ENCODE results near the gene PLEKHA5. TPM values are rescaled to one million over a fixed set of nuclear protein-coding genes. Genes with fewer than 3 reads are reported as not detected.

The PLEKHA5 gene
- polyA plus RNA-seq, 3 donors: 0.35 to 0.79 (median 0.41) TPM

- intact Hi-C loops (cut with micrococcal nuclease): no loop called here
- H3K4me2 ChIP-seq (replicated peaks; ENCODE audit: extremely low read depth, low read length, poor library complexity, severe bottlenecking): no peak overlapping the region
- H3K4me3 Mint-ChIP-seq: no peak overlapping the region
- H3K79me2 ChIP-seq (ENCODE audit: insufficient read depth, low read length): no peaks in the 10 kb centered on the region
- H3K27me3 ChIP-seq (ENCODE audit: control insufficient read depth in 2 of 2, insufficient read depth in 2 of 2, low read length in 2 of 2): no peaks in the 10 kb centered on the region
- peaks cover 0 to 6% (median 0%) of the 10 kb centered on the region in 3 donors for H3K27me3 Mint-ChIP-seq (ENCODE audit: low read depth in 3 of 3)
- no peaks in the 10 kb centered on the region for H3K4me1 ChIP-seq (ENCODE audit: control insufficient read depth in 1 of 2, insufficient read depth in 2 of 2, low read length in 2 of 2)
- no peaks in the 10 kb centered on the region for H3K36me3 Mint-ChIP-seq
- no peaks in the 10 kb centered on the region for H3K4me1 Mint-ChIP-seq
- peaks cover 0 to 17% (median 3%) of the 10 kb centered on the region in 7 donors for H3K9me3 Mint-ChIP-seq
- H3K27ac Mint-ChIP-seq: peak overlapping the region in 2 of 7 donors; percentile 3 to 18
- H3K36me3 ChIP-seq (replicated peaks in 1 of 2; ENCODE audit: control insufficient read depth in 1 of 2, insufficient read depth in 2 of 2, low read length in 2 of 2): no peaks in the 10 kb centered on the region
- no peak for TF ChIP-seq CTCF (IDR thresholded peaks at IDR 0.05)
- H3K27ac ChIP-seq (ENCODE audit: low read depth in 1 of 2, low read length in 2 of 2): no peak overlapping the region
- no peaks in the 10 kb centered on the region for H4K20me1 ChIP-seq (ENCODE audit: insufficient read depth, low read length)
- no peak overlapping the region for H2AFZ ChIP-seq (ENCODE audit: insufficient read depth, low read depth, low read length, poor library complexity, severe bottlenecking)
- H3K9ac ChIP-seq (ENCODE audit: insufficient read depth, low read length, poor library complexity, severe bottlenecking): no peak overlapping the region
- WGBS (ENCODE audit: insufficient coverage): no CpG with 5 or more reads among the region's 6 CpGs
- H3K4me3 ChIP-seq (replicated peaks in 1 of 3; ENCODE audit: low read depth in 2 of 3, low read length in 3 of 3): no peak overlapping the region
- DNase-seq: no peak
- no peaks in the 10 kb centered on the region for H3K9me3 ChIP-seq (replicated peaks in 1 of 2; ENCODE audit: control insufficient read depth in 1 of 2, insufficient read depth in 1 of 2, low read length in 2 of 2)
Measured at GRCh38 chr12:19421503-19422282, 292.2 kb downstream of the PLEKHA5 start.

GRCh38 chr12:19423166-19423930 is 293.8 kb downstream of the PLEKHA5 start:
- no peaks in the 10 kb centered on the region for H3K4me1 ChIP-seq (ENCODE audit: control insufficient read depth in 1 of 2, insufficient read depth in 2 of 2, low read length in 2 of 2)
- peaks cover 0 to 3% (median 0%) of the 10 kb centered on the region in 3 donors for H3K27me3 Mint-ChIP-seq (ENCODE audit: low read depth in 3 of 3)
- no peaks in the 10 kb centered on the region for H3K79me2 ChIP-seq (ENCODE audit: insufficient read depth, low read length)
- no peaks in the 10 kb centered on the region for H4K20me1 ChIP-seq (ENCODE audit: insufficient read depth, low read length)
- no peak overlapping the region for H2AFZ ChIP-seq (ENCODE audit: insufficient read depth, low read depth, low read length, poor library complexity, severe bottlenecking)
- H3K9me3 ChIP-seq (replicated peaks in 1 of 2; ENCODE audit: control insufficient read depth in 1 of 2, insufficient read depth in 1 of 2, low read length in 2 of 2): no peaks in the 10 kb centered on the region
- H3K27ac Mint-ChIP-seq: no peak overlapping the region
- H3K9me3 Mint-ChIP-seq: peaks cover 0 to 10% (median 3%) of the 10 kb centered on the region in 7 donors
- H3K4me3 Mint-ChIP-seq: no peak overlapping the region
- WGBS (ENCODE audit: insufficient coverage): 83% methylated on average over 2 of the region's 12 CpGs
- H3K4me1 Mint-ChIP-seq: peaks cover 4% of the 10 kb centered on the region
- no peak overlapping the region for H3K4me2 ChIP-seq (replicated peaks; ENCODE audit: extremely low read depth, low read length, poor library complexity, severe bottlenecking)
- TF ChIP-seq CTCF (IDR thresholded peaks at IDR 0.05): no peak
- no peak overlapping the region for H3K4me3 ChIP-seq (replicated peaks in 1 of 3; ENCODE audit: low read depth in 2 of 3, low read length in 3 of 3)
- H3K27ac ChIP-seq (ENCODE audit: low read depth in 1 of 2, low read length in 2 of 2): no peak overlapping the region
- DNase-seq: no peak
- no peak overlapping the region for H3K9ac ChIP-seq (ENCODE audit: insufficient read depth, low read length, poor library complexity, severe bottlenecking)
- intact Hi-C loops (cut with micrococcal nuclease): no loop called here
- no peaks in the 10 kb centered on the region for H3K36me3 Mint-ChIP-seq
- no peaks in the 10 kb centered on the region for H3K27me3 ChIP-seq (ENCODE audit: control insufficient read depth in 2 of 2, insufficient read depth in 2 of 2, low read length in 2 of 2)
- H3K36me3 ChIP-seq (replicated peaks in 1 of 2; ENCODE audit: control insufficient read depth in 1 of 2, insufficient read depth in 2 of 2, low read length in 2 of 2): no peaks in the 10 kb centered on the region

Small RNA genes within 50 kb of the gene (small RNA-seq; reads per million reads assigned to genes)
- gene AC091805.2 (ENCODE audit: insufficient read length, low read depth) (not detected), gene RN7SL67P (ENCODE audit: insufficient read length, low read depth) (not detected)
